ENCODE data around the gene TSKS. TPM values are rescaled to one million over a fixed set of nuclear protein-coding genes. Genes with fewer than 3 reads are reported as not detected.

TSKS gene
- total RNA-seq, 1 donor = not detected

GRCh38 chr19:49690079-49690655 is 72.9 kb downstream of the TSKS start:
- TF ChIP-seq CTCF (IDR thresholded peaks at IDR 0.05; ENCODE audit: extremely low read depth, low read depth, low read length) = no peak

More at GRCh38 chr19:49690079-49690655, 72.9 kb downstream of the TSKS start:
- Histone ChIP-seq H4K20me1 (ENCODE audit: insufficient read depth, low read length) (no peaks in the 10 kb centered on the region), H3K27me3 (ENCODE audit: insufficient read depth, low read length) (no peaks in the 10 kb centered on the region), H3K4me2 (ENCODE audit: insufficient read depth, low read length) (peak overlapping the region; percentile 90), H3K4me1 (ENCODE audit: insufficient read depth, low read length) (peaks cover 20% of the 10 kb centered on the region), H3K27ac (ENCODE audit: low read depth, low read length) (peak overlapping the region; percentile 15), H3K79me2 (ENCODE audit: insufficient read depth, low read length) (no peaks in the 10 kb centered on the region), H3K36me3 (ENCODE audit: insufficient read depth, low read length) (peaks cover 11% of the 10 kb centered on the region), H2AFZ (ENCODE audit: low read length) (peak overlapping the region; percentile 93), H3K9me3 (ENCODE audit: low read depth, low read length) (no peaks in the 10 kb centered on the region), H3K4me3 (ENCODE audit: insufficient read depth, low read length) (peak overlapping the region; percentile 76)
- DNase-seq (ENCODE audit: insufficient read length, low spot score, missing footprints) = peak; percentile 86

Small RNA genes lying within 50 kb of the gene (small RNA-seq; reads per million reads assigned to genes)
- gene MIR6799 (not detected), gene RNU6-841P (not detected)

Other genes starting within 250 kb of the TSKS start
- gene RCN3, start 235.3 kb downstream of the TSKS start, total RNA-seq = 346 and 377 TPM in 2 replicates
- gene NOSIP, start 182.8 kb downstream of the TSKS start, total RNA-seq = 57.5 and 68.0 TPM in 2 replicates
- under 0.01 and 0.29 TPM in 2 replicates for gene PRRG2, start 182.0 kb downstream of the TSKS start, total RNA-seq
- 2.2 and 2.9 TPM in 2 replicates for gene PRR12, start 172.1 kb downstream of the TSKS start, total RNA-seq
- 23.9 and 31.8 TPM in 2 replicates for gene RRAS, start 123.2 kb downstream of the TSKS start, total RNA-seq
- 12.1 and 14.8 TPM in 2 replicates for gene SCAF1, start 121.1 kb downstream of the TSKS start, total RNA-seq
- gene IRF3, start 97.4 kb downstream of the TSKS start, total RNA-seq = 48.5 and 54.2 TPM in 2 replicates
- gene BCL2L12, start 97.4 kb downstream of the TSKS start, total RNA-seq = 4.4 and 5.1 TPM in 2 replicates
- gene PRMT1, start 86.0 kb downstream of the TSKS start, total RNA-seq = 199 and 208 TPM in 2 replicates
- under 0.01 and 0.29 TPM in 2 replicates for gene ADM5, start 73.7 kb downstream of the TSKS start, total RNA-seq
- gene CPT1C, start 72.2 kb downstream of the TSKS start, total RNA-seq = 10.9 and 17.0 TPM in 2 replicates
- gene AP2A1, start 3.7 kb upstream of the TSKS start, total RNA-seq = 93.1 and 98.1 TPM in 2 replicates
- gene FUZ, start 50.0 kb upstream of the TSKS start, total RNA-seq = 18.6 and 29.7 TPM in 2 replicates
- 19.5 and 20.9 TPM in 2 replicates for gene MED25, start 55.0 kb upstream of the TSKS start, total RNA-seq
- gene PTOV1, start 87.9 kb upstream of the TSKS start, total RNA-seq = 39.4 and 43.3 TPM in 2 replicates
- gene PNKP, start 104.3 kb upstream of the TSKS start, total RNA-seq = 42.1 and 43.8 TPM in 2 replicates
- gene AKT1S1, start 114.0 kb upstream of the TSKS start, total RNA-seq = 13.3 and 13.4 TPM in 2 replicates
- gene TBC1D17, start 114.4 kb upstream of the TSKS start, total RNA-seq = 21.4 and 26.5 TPM in 2 replicates
- gene IL4I1, start 133.6 kb upstream of the TSKS start, total RNA-seq = 0.29 and 1.4 TPM in 2 replicates
- 6.2 and 8.3 TPM in 2 replicates for gene ATF5, start 165.9 kb upstream of the TSKS start, total RNA-seq
- gene NUP62, start 166.2 kb upstream of the TSKS start, total RNA-seq = 21.2 and 22.8 TPM in 2 replicates
- gene SIGLEC11, start 197.9 kb upstream of the TSKS start, total RNA-seq = under 0.01 TPM in 1 of 2 replicates, not detected in the other